Measurements from ENCODE around the gene KIF3C. TPM values are rescaled to one million over a fixed set of nuclear protein-coding genes. Genes with fewer than 3 reads are reported as not detected.

KIF3C gene
- total RNA-seq, 1 donor from 2014 or later = 6.5 TPM

DNA sequence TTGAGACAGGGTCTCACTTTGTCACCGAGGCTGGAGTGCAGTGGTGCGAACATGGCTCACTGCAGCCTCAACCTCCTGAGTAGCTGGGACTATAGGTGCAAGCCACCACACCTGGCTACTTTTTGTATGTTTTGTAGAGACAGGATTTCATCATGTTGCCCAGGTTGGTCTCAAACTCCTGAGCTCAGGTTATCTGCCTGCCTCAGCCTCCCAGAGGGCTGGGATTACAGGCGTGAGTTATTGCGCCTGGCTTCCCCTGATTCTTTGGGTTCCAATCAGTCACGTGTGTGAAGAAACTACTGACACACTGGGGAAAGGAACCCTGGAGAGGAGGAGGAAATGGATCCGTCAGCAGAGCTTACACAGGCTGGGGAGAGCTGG lies 29.3 kb upstream of the KIF3C start:
- ATAC-seq (peak; percentile 33), DNase-seq (no peak)
- no peaks in the 10 kb centered on the region for H3K36me3 ChIP-seq
- TF ChIP-seq, protein P1, sequence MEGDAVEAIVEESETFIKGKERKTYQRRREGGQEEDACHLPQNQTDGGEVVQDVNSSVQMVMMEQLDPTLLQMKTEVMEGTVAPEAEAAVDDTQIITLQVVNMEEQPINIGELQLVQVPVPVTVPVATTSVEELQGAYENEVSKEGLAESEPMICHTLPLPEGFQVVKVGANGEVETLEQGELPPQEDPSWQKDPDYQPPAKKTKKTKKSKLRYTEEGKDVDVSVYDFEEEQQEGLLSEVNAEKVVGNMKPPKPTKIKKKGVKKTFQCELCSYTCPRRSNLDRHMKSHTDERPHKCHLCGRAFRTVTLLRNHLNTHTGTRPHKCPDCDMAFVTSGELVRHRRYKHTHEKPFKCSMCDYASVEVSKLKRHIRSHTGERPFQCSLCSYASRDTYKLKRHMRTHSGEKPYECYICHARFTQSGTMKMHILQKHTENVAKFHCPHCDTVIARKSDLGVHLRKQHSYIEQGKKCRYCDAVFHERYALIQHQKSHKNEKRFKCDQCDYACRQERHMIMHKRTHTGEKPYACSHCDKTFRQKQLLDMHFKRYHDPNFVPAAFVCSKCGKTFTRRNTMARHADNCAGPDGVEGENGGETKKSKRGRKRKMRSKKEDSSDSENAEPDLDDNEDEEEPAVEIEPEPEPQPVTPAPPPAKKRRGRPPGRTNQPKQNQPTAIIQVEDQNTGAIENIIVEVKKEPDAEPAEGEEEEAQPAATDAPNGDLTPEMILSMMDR (IDR thresholded peaks at IDR 0.05) = no peak
- intact Hi-C loops (cut with DNase I) = no loop called here
- no peak overlapping the region for H3K4me3 ChIP-seq
- peak overlapping the region; percentile 1 for H3K27ac ChIP-seq
- H3K4me1 ChIP-seq = peaks cover 36% of the 10 kb centered on the region
- no peaks in the 10 kb centered on the region for H3K27me3 ChIP-seq
- no peaks in the 10 kb centered on the region for H3K9me3 ChIP-seq

DNA sequence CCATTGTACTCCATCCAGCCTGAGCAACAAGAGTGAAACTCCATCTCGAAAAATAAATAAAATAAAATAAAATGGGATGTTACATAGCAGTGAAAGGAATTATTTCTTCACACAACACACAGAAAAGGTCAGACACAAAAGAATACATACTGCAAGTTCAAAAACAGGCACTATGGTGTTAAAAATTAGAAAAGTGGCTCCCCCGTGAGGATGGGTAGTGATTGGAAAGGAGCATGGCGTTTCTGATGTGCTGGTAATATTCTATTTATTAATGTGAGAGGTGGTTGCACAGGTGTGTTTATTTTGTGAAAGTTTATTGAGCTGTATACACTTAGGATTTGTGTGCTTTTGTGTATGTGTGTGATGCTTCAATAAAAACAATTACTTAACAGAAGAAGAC lies 28.6 kb upstream of the KIF3C start:
- Histone ChIP-seq H3K9me3 (no peaks in the 10 kb centered on the region), H3K27ac (no peak overlapping the region), H3K27me3 (no peaks in the 10 kb centered on the region), H3K4me1 (peaks cover 32% of the 10 kb centered on the region), H3K36me3 (no peaks in the 10 kb centered on the region), H3K4me3 (no peak overlapping the region)
- DNase-seq = no peak
- ATAC-seq = no peak
- TF ChIP-seq, protein P1 (IDR thresholded peaks at IDR 0.05) = no peak
- intact Hi-C loops (cut with DNase I) = no loop called here

DNA sequence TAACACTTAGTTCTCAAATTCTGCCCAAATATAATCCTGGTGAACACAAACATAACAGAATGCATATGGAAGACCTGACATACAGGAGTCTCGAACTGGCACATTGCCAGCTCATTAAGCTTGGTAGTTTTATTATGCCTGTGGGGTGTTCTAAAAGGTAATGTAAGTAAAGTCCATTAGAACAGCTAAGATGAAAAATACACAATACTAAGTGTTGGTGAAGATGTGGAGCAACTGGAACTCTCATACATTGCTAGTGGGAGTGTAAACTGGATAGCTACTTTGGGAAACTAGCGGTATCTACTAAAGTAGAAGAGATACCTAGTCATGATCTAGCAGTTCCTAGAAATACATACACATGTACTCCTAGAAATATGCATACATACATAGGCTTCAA lies 27.3 kb upstream of the KIF3C start:
- TF ChIP-seq, protein P1 (IDR thresholded peaks at IDR 0.05) = no peak
- H3K9me3 ChIP-seq = no peaks in the 10 kb centered on the region
- H3K27me3 ChIP-seq = no peaks in the 10 kb centered on the region
- H3K27ac ChIP-seq = no peak overlapping the region
- DNase-seq (no peak), ATAC-seq (no peak)
- intact Hi-C loops (cut with DNase I) = no loop called here
- H3K4me3 ChIP-seq = no peak overlapping the region
- peaks cover 32% of the 10 kb centered on the region for H3K4me1 ChIP-seq
- no peaks in the 10 kb centered on the region for H3K36me3 ChIP-seq

DNA sequence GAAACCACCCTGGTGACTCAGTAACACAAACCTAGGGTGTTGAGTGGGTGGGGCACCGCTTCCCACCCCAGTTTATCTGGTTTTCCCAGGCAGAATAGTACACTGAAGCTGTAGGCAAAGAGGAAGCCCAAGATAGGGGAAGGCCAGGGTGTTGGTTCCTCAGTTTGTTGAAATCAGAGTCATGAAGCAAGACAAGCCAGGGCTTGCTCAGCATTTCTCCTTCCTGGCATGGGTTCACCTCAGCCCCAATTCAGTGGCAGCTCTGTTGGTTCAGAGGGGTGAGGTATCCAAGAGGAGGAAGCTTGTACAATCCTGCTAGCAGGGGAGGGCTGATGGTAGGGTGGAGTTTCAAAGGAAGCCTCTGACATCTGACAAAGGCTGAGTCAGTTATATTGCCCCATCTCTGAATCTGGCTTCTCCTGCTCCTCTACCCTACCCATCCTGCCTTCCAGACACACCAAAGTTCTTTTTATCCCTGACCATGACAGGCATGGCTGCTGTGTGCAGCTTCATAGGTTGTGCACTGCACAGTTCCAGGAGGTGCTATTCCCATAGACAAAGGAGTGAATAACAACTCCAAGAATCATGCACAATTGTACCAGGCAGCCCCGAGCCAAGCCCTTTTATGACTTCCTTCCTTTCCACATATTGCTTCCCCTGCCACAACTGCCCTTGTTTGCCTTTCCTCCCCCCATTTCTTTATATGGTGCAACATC lies 26.7 kb upstream of the KIF3C start:
- DNase-seq (peak; percentile 69), ATAC-seq (peak; percentile 89)
- intact Hi-C loops (cut with DNase I) = no loop called here
- H3K4me1 ChIP-seq = peaks cover 32% of the 10 kb centered on the region
- H3K9me3 ChIP-seq = no peaks in the 10 kb centered on the region
- no peak overlapping the region for H3K4me3 ChIP-seq
- H3K27ac ChIP-seq = peak overlapping the region; percentile 24
- TF ChIP-seq, protein P1 (IDR thresholded peaks at IDR 0.05) = no peak
- H3K36me3 ChIP-seq = no peaks in the 10 kb centered on the region
- no peaks in the 10 kb centered on the region for H3K27me3 ChIP-seq

DNA sequence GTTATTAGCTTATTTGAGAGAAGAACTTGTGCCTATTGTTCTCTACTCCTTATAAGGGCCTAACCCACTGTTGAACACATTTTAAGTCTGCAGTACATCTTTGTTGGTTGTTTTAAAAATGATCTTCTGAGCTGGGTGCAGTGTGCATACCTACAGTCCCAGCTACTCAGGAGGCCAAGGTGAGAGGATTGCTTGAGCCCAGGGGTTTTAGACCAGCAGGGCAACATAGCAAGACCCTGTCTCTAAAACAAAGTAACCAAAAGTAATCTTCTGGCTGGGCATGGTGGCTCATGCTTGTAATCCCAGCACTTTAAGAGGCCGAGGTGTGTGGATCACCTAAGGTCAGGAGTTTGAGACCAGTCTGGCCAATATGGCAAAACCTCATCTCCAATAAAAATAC lies 25.8 kb upstream of the KIF3C start:
- TF ChIP-seq, protein P1 (IDR thresholded peaks at IDR 0.05) = no peak

More for the DNA sequence above, 25.8 kb upstream of the KIF3C start:
- H3K4me1 ChIP-seq = peaks cover 32% of the 10 kb centered on the region
- no peak overlapping the region for H3K4me3 ChIP-seq
- no peaks in the 10 kb centered on the region for H3K36me3 ChIP-seq
- no peak for DNase-seq
- no peak overlapping the region for H3K27ac ChIP-seq
- no peaks in the 10 kb centered on the region for H3K27me3 ChIP-seq
- intact Hi-C loops (cut with DNase I) = no loop called here
- no peaks in the 10 kb centered on the region for H3K9me3 ChIP-seq
- no peak for ATAC-seq

Measured in upper lobe of right lung (tissue), 1 donor.